K562 (cell line): Measurements from ENCODE around the gene LY6G6D. TPM values are rescaled to one million over a fixed set of nuclear protein-coding genes. Genes with fewer than 3 reads are reported as not detected.

ENCODE experiments used
- ATF1 ChIP-seq, 2 experiments: fragments of 450-650 bp in 1 of 2; IDR thresholded peaks; 2 replicates each; pipeline ENCODE4 v1.6.1; 2016; ENCODE audit warnings: missing compliant biosample characterization in 1 of 2, missing genetic modification characterization in 1 of 2
- CHD4 ChIP-seq: fragments of 200-600 bp; sonication (generic); IDR thresholded peaks from 3 replicates; pipeline ENCODE4 v1.6.1; 2012; ENCODE audit warnings: low read depth, mild to moderate bottlenecking, mixed read lengths, low read length, inconsistent platforms; ENCODE audit not compliant: insufficient read depth, insufficient replicate concordance, poor library complexity, severe bottlenecking
- GTF2E2 ChIP-seq: fragments of 200-800 bp; sonication (Bioruptor generic); IDR thresholded peaks from 2 replicates; pipeline ENCODE4 v1.6.1; 2016; ENCODE audit warnings: missing genetic modification characterization, missing compliant biosample characterization
- NFIX ChIP-seq: fragments of 250-450 bp; sonication (Bioruptor Pico); IDR thresholded peaks from 2 replicates; pipeline ENCODE4 v1.4.0; 2020; ENCODE audit warnings: low read depth, mild to moderate bottlenecking, moderate library complexity
- RBM39 ChIP-seq: fragments of 200-400 bp; formaldehyde crosslinking; optimal IDR thresholded peaks from 2 replicates; pipeline ENCODE3; 2018; ENCODE audit warnings: low read depth, low read length
- ZNF212 ChIP-seq: fragments of 450-650 bp; formaldehyde crosslinking; IDR thresholded peaks from 2 replicates; pipeline ENCODE4 v1.4.0; 2020; ENCODE audit warnings: mild to moderate bottlenecking
- ZNF3 ChIP-seq: fragments of 250-450 bp; sonication (Bioruptor Pico); IDR thresholded peaks from 2 replicates; pipeline ENCODE4 v1.5.0; 2021; ENCODE audit warnings: mild to moderate bottlenecking, moderate library complexity
- ZNF311 ChIP-seq: fragments of 250-450 bp; sonication (Bioruptor Pico); IDR thresholded peaks from 2 replicates; pipeline ENCODE4 v1.4.0; 2020; ENCODE audit warnings: mild to moderate bottlenecking, moderate library complexity
- ZNF316 ChIP-seq: fragments of 450-650 bp; IDR thresholded peaks from 2 replicates; pipeline ENCODE4 v1.6.1; 2016
- polyA plus RNA-seq, 8 experiments: library from polyadenylated mRNA; depleted of rRNA in 4 of 8; stranded (reverse) in 5 of 8; unstranded in 3 of 8; fragments of >200 nt; fragmentation: Nextera tagmentation in 2 of 8; fragmentation: Illumina TruSeq in 1 of 8; extraction: Ambion mirVana in 2 of 8; extraction: Trizol in 1 of 8; gene quantifications; 2 replicates each; pipeline versions ENCODE4 v1.2.1 to v1.2.3, GENCODE V29; 2011 to 2014; ENCODE audit warnings: inconsistent platforms in 1 of 8, missing spikeins in 1 of 8
- total RNA-seq, 7 experiments: library from RNA; depleted of rRNA in 6 of 7; stranded (reverse); fragments of >200 nt in 6 of 7; fragmentation: Illumina TruSeq in 2 of 7; extraction: Trizol in 2 of 7; gene quantifications; 2 replicates each; pipeline versions ENCODE4 v1.2.1 to v1.2.3, GENCODE V29; 2011 to 2021; ENCODE audit warnings: low replicate concordance in 1 of 7
- TF ChIP-seq, protein P1 (sequence below), 2 experiments: fragments of 450-650 bp in 1 of 2; sonication (generic) in 1 of 2; formaldehyde crosslinking in 1 of 2; IDR thresholded peaks; 2 replicates each; pipeline versions ENCODE4 v1.7.1 to v1.9.0; 2016 to 2022; ENCODE audit warnings: inconsistent platforms in 1 of 2, mild to moderate bottlenecking in 1 of 2, missing genetic modification reagents in 1 of 2
- TF ChIP-seq, protein P2 (sequence below): fragments of 450-650 bp; IDR thresholded peaks from 2 replicates; pipeline ENCODE4 v1.6.1; 2016; ENCODE audit warnings: borderline replicate concordance
- TF ChIP-seq, protein P3 (sequence below): sonication (generic); formaldehyde crosslinking; IDR thresholded peaks from 2 replicates; pipeline ENCODE4 v1.5.0; 2020; ENCODE audit warnings: missing genetic modification reagents
- TF ChIP-seq, protein P4 (sequence below): sonication (generic); formaldehyde crosslinking; IDR thresholded peaks from 2 replicates; pipeline ENCODE4 v1.9.0; 2022; ENCODE audit warnings: mild to moderate bottlenecking, missing genetic modification reagents
- TF ChIP-seq, protein P5 (sequence below): fragments of 450-650 bp; IDR thresholded peaks from 2 replicates; pipeline ENCODE4 v1.6.1; 2016; ENCODE audit warnings: low read depth, mild to moderate bottlenecking, moderate library complexity

LY6G6D gene
- total and polyA plus RNA-seq, 9 of the 15 experiments (the other 6 are each of a cell fraction or from before 2014, with no cell fraction given) = 0.30 to 0.38 TPM; not detected in 7

DNA sequence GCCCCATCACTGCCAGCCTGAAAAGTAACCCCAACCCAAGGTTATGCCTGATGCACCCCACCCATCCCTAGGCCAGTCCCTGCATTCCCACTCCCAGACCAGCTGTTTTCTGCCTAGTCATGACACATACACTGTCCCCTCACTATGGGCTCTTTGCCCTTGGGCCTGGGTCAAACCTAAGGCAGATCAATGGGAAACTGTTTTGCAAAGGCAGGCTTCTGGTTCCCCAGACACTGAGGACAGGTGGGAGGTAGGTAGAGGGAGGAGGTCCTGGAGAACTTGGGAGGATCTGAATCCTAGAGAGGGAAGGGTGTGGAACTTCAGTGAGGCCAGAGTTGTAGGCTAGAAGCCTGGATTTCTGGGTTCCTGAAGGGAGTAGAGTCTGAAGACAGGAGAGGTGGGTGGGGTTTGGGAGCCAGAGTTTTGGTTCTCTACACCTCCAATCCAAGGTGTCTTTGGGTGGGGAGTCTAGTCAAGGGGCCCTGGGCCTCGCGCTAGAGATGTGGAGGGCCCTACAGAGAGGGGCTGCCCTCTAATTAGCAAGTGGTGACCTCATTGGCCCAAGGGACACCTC is 19.2 kb downstream of the LY6G6D start (continued):
- TF ChIP-seq, protein P1, sequence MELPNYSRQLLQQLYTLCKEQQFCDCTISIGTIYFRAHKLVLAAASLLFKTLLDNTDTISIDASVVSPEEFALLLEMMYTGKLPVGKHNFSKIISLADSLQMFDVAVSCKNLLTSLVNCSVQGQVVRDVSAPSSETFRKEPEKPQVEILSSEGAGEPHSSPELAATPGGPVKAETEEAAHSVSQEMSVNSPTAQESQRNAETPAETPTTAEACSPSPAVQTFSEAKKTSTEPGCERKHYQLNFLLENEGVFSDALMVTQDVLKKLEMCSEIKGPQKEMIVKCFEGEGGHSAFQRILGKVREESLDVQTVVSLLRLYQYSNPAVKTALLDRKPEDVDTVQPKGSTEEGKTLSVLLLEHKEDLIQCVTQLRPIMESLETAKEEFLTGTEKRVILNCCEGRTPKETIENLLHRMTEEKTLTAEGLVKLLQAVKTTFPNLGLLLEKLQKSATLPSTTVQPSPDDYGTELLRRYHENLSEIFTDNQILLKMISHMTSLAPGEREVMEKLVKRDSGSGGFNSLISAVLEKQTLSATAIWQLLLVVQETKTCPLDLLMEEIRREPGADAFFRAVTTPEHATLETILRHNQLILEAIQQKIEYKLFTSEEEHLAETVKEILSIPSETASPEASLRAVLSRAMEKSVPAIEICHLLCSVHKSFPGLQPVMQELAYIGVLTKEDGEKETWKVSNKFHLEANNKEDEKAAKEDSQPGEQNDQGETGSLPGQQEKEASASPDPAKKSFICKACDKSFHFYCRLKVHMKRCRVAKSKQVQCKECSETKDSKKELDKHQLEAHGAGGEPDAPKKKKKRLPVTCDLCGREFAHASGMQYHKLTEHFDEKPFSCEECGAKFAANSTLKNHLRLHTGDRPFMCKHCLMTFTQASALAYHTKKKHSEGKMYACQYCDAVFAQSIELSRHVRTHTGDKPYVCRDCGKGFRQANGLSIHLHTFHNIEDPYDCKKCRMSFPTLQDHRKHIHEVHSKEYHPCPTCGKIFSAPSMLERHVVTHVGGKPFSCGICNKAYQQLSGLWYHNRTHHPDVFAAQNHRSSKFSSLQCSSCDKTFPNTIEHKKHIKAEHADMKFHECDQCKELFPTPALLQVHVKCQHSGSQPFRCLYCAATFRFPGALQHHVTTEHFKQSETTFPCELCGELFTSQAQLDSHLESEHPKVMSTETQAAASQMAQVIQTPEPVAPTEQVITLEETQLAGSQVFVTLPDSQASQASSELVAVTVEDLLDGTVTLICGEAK (IDR thresholded peaks at IDR 0.05) = no peak
- TF ChIP-seq, protein P1 (CRISPR knock-in tag; IDR thresholded peaks at IDR 0.05) = no peak
- TF ChIP-seq RBM39 (peak; percentile 66), CHD4 (peak; percentile 82), ZNF316 (peak; percentile 78), NFIX (CRISPR knock-in tag) (no peak), ZNF212 (CRISPR knock-in tag) (no peak), ZNF311 (CRISPR knock-in tag) (no peak), ZNF3 (CRISPR knock-in tag) (0 out of 2 replicates have a peak, but pooled peaks have one; percentile 18), ATF1 (CRISPR knock-in tag; IDR thresholded peaks at IDR 0.05) (no peak), ATF1 (tag; IDR thresholded peaks at IDR 0.05) (no peak; the same call in none of the 2 replicates), GTF2E2 (no peak)
- TF ChIP-seq, protein P2, sequence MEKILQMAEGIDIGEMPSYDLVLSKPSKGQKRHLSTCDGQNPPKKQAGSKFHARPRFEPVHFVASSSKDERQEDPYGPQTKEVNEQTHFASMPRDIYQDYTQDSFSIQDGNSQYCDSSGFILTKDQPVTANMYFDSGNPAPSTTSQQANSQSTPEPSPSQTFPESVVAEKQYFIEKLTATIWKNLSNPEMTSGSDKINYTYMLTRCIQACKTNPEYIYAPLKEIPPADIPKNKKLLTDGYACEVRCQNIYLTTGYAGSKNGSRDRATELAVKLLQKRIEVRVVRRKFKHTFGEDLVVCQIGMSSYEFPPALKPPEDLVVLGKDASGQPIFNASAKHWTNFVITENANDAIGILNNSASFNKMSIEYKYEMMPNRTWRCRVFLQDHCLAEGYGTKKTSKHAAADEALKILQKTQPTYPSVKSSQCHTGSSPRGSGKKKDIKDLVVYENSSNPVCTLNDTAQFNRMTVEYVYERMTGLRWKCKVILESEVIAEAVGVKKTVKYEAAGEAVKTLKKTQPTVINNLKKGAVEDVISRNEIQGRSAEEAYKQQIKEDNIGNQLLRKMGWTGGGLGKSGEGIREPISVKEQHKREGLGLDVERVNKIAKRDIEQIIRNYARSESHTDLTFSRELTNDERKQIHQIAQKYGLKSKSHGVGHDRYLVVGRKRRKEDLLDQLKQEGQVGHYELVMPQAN = no peak
- TF ChIP-seq, protein P3, sequence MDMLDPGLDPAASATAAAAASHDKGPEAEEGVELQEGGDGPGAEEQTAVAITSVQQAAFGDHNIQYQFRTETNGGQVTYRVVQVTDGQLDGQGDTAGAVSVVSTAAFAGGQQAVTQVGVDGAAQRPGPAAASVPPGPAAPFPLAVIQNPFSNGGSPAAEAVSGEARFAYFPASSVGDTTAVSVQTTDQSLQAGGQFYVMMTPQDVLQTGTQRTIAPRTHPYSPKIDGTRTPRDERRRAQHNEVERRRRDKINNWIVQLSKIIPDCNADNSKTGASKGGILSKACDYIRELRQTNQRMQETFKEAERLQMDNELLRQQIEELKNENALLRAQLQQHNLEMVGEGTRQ (CRISPR knock-in tag) = no peak
- TF ChIP-seq, protein P4, sequence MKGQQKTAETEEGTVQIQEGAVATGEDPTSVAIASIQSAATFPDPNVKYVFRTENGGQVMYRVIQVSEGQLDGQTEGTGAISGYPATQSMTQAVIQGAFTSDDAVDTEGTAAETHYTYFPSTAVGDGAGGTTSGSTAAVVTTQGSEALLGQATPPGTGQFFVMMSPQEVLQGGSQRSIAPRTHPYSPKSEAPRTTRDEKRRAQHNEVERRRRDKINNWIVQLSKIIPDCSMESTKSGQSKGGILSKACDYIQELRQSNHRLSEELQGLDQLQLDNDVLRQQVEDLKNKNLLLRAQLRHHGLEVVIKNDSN (CRISPR knock-in tag) = no peak; the same call in 1 of the 2 replicates
- TF ChIP-seq, protein P5, sequence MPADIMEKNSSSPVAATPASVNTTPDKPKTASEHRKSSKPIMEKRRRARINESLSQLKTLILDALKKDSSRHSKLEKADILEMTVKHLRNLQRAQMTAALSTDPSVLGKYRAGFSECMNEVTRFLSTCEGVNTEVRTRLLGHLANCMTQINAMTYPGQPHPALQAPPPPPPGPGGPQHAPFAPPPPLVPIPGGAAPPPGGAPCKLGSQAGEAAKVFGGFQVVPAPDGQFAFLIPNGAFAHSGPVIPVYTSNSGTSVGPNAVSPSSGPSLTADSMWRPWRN = no peak
